GM19193 (cell line): Measurements from ENCODE around the gene B3GNT5.

ENCODE experiments used
- POLR2A ChIP-seq: IDR thresholded peaks from 4 replicates; pipeline ENCODE4 v1.6.1; 2011; ENCODE audit not compliant: insufficient read depth, insufficient read length; ENCODE audit errors: extremely low read depth

B3GNT5 gene

GRCh38 chr3:183288117-183288516 lies 35.1 kb downstream of the B3GNT5 start:
- TF ChIP-seq POLR2A: no peak

GRCh38 chr3:183290216-183290615 lies 37.2 kb downstream of the B3GNT5 start:
- TF ChIP-seq POLR2A: no peak

- TF ChIP-seq POLR2A: no peak
These were observed 38.5 kb downstream of the B3GNT5 start for GRCh38 chr3:183291497-183292031.

- no peak for TF ChIP-seq POLR2A
These were observed 40.9 kb downstream of the B3GNT5 start for GRCh38 chr3:183293966-183294365.

- TF ChIP-seq POLR2A: no peak
These were observed 42.2 kb downstream of the B3GNT5 start for GRCh38 chr3:183295211-183295610.

- no peak for TF ChIP-seq POLR2A
These were observed 43.9 kb downstream of the B3GNT5 start for GRCh38 chr3:183296944-183297343.

- no peak for TF ChIP-seq POLR2A
These were observed 45.7 kb downstream of the B3GNT5 start for GRCh38 chr3:183298701-183299153.

GRCh38 chr3:183299976-183300375 lies 46.9 kb downstream of the B3GNT5 start:
- TF ChIP-seq POLR2A: no peak

GRCh38 chr3:183300996-183301562 lies 48.0 kb downstream of the B3GNT5 start:
- TF ChIP-seq POLR2A: no peak

GRCh38 chr3:183301937-183302580 lies 49.0 kb downstream of the B3GNT5 start:
- no peak for TF ChIP-seq POLR2A

GRCh38 chr3:183303690-183304089 lies 50.6 kb downstream of the B3GNT5 start:
- TF ChIP-seq POLR2A: no peak

GRCh38 chr3:183306798-183307671 lies 54.0 kb downstream of the B3GNT5 start:
- no peak for TF ChIP-seq POLR2A

GRCh38 chr3:183307749-183308148 lies 54.7 kb downstream of the B3GNT5 start:
- no peak for TF ChIP-seq POLR2A

GRCh38 chr3:183308751-183309150 lies 55.7 kb downstream of the B3GNT5 start:
- TF ChIP-seq POLR2A: no peak

- no peak for TF ChIP-seq POLR2A
These were observed 56.2 kb downstream of the B3GNT5 start for GRCh38 chr3:183309276-183309675.

- no peak for TF ChIP-seq POLR2A
These were observed 57.9 kb downstream of the B3GNT5 start for GRCh38 chr3:183310936-183311335.

- TF ChIP-seq POLR2A: no peak
These were observed 59.4 kb downstream of the B3GNT5 start for GRCh38 chr3:183312433-183312832.
